ENCODE data around the gene GTPBP1. TPM values are rescaled to one million over a fixed set of nuclear protein-coding genes. Genes with fewer than 3 reads are reported as not detected.

The GTPBP1 gene
- total RNA-seq, 1 experiment from 2014 or later = 108 TPM

GRCh38 chr22:38719196-38719595 is 13.5 kb downstream of the GTPBP1 start:
- H3K27me3 Mint-ChIP-seq (ENCODE audit: low read depth) = no peaks in the 10 kb centered on the region
- no peak overlapping the region for H3K4ac ChIP-seq (ENCODE audit: low read depth, low read length)
- no peak overlapping the region for H3T11ph ChIP-seq (ENCODE audit: low read length)
- H2BK15ac ChIP-seq (ENCODE audit: low read depth, low read length) = no peak overlapping the region
- H3K18ac ChIP-seq (ENCODE audit: insufficient read length, low read depth, low read length) = no peak overlapping the region
- no peaks in the 10 kb centered on the region for H3K9me3 ChIP-seq (ENCODE audit: control insufficient read depth, low read depth, low read length)
- H4K5ac ChIP-seq (ENCODE audit: insufficient read length, low read depth, low read length) = no peak overlapping the region
- DNase-seq = no peak
- no peaks in the 10 kb centered on the region for H4K20me1 ChIP-seq (ENCODE audit: control insufficient read depth, insufficient read depth, insufficient read length)
- H3K9ac ChIP-seq (ENCODE audit: extremely low read depth, insufficient read length, low read length) = no peak overlapping the region
- H3K36me3 Mint-ChIP-seq (ENCODE audit: insufficient read depth in 1 of 3, low read depth in 3 of 3) = peaks cover 21 to 75% (median 67%) of the 10 kb centered on the region in 3 experiments
- H3K79me2 ChIP-seq (ENCODE audit: insufficient read depth, low read length) = peaks cover 4% of the 10 kb centered on the region; the same call in 1 of the 2 replicates
- no peak overlapping the region for H3K14ac ChIP-seq (ENCODE audit: insufficient read depth, low read length)
- H3K27ac Mint-ChIP-seq = no peak overlapping the region
- no peak overlapping the region for H3K4me2 ChIP-seq (ENCODE audit: insufficient read depth, insufficient read length, low read length)
- no peaks in the 10 kb centered on the region for H3K27me3 ChIP-seq (ENCODE audit: insufficient read depth, low read length)
- H3K4me1 ChIP-seq (ENCODE audit: insufficient read depth, low read length) = no peaks in the 10 kb centered on the region
- no peak overlapping the region for H3K23ac ChIP-seq (ENCODE audit: insufficient read length, low read depth, low read length)
- H2BK12ac ChIP-seq (ENCODE audit: insufficient read length, low read depth, low read length) = no peak overlapping the region
- no peak overlapping the region for H2AFZ ChIP-seq (ENCODE audit: low read length)
- no peak overlapping the region for H2BK5ac ChIP-seq (ENCODE audit: insufficient read length, low read length)
- no CpG with 5 or more reads among the region's 6 CpGs for whole genome bisulfite sequencing (ENCODE audit: extremely low coverage, insufficient read length, low lambda C conversion rate)
- no peak overlapping the region for H3K56ac ChIP-seq (ENCODE audit: insufficient read length, low read depth, low read length)
- no peaks in the 10 kb centered on the region for H3K23me2 ChIP-seq (ENCODE audit: insufficient read length, low read depth, low read length, poor library complexity, severe bottlenecking)
- H2BK20ac ChIP-seq (ENCODE audit: low read depth, low read length, poor library complexity, severe bottlenecking) = no peak overlapping the region
- no peak overlapping the region for H3K4me3 Mint-ChIP-seq
- no peak overlapping the region for H4K8ac ChIP-seq (replicated peaks; ENCODE audit: insufficient read length, low read depth, low read length)
- H3K27ac ChIP-seq (ENCODE audit: insufficient read length, low read depth, low read length) = no peak overlapping the region
- no peak overlapping the region for H2BK120ac ChIP-seq (ENCODE audit: low read depth, low read length, poor library complexity, severe bottlenecking)
- H4K91ac ChIP-seq (ENCODE audit: insufficient read length, low read depth, low read length) = no peak overlapping the region
- H2AK5ac ChIP-seq (ENCODE audit: insufficient read length, low read length) = no peak overlapping the region
- TF ChIP-seq CTCF (conservative IDR thresholded peaks at IDR 0.05) = no peak
- H3K4me1 Mint-ChIP-seq = peaks cover 2 to 21% of the 10 kb centered on the region in 2 experiments; a peak in 2 of 4 replicates
- no peaks in the 10 kb centered on the region for H3K79me1 ChIP-seq (ENCODE audit: insufficient read depth, low read depth, low read length, poor library complexity, severe bottlenecking)
- no peaks in the 10 kb centered on the region for H3K9me3 Mint-ChIP-seq

All from H9 (cell line).